ENCODE results near the gene DEDD. TPM values are rescaled to one million over a fixed set of nuclear protein-coding genes. Genes with fewer than 3 reads are reported as not detected.

DEDD gene
- total and polyA plus RNA-seq, 10 of the 15 experiments (the other 5 are each of a cell fraction or from before 2014, with no cell fraction given) = 13.6 to 33.9 (median 30.3) TPM

DNA sequence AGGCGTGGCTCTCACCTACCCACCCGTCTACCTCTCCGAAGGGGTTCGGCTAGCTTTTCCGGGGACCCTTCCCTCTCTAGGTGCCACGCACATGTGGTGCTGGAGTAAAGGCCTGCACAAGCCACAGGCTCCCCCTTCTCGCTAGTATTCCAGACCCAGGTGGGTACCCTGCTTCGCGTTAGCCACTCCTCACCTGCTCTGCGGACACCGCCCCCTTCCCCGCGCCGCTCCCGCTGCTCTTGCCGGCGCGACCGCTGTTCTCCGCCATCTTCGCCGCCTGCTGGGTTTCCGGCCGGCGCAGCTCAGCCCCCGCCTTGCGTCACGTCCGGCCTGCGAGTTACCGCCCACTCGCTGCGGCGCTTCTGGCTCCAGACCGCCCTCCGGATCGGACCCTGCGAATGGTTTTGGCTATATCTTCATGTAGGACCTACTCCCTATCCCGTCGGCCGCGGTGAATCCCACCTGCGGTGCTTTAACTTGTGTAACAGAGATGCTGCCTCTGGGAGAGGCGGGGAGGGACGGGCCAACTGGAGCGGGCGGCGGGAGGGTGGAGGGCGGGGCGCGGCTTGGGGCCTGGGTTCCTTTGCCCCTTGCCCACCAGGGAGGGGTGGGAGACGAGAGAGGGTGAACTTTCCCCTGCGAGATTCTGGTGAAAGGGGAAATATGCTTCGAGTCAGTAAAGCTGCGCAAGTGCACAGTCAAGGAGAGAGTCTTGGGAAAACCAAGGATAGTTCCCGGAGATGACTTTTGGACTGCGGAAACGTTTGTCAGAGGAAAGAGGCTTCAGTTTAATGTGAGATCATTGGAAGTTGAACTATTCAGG is 14.5 kb downstream of the DEDD start, which contains the start of the genes NIT1 and PFDN2 (continued):
- TF ChIP-seq, protein P1, sequence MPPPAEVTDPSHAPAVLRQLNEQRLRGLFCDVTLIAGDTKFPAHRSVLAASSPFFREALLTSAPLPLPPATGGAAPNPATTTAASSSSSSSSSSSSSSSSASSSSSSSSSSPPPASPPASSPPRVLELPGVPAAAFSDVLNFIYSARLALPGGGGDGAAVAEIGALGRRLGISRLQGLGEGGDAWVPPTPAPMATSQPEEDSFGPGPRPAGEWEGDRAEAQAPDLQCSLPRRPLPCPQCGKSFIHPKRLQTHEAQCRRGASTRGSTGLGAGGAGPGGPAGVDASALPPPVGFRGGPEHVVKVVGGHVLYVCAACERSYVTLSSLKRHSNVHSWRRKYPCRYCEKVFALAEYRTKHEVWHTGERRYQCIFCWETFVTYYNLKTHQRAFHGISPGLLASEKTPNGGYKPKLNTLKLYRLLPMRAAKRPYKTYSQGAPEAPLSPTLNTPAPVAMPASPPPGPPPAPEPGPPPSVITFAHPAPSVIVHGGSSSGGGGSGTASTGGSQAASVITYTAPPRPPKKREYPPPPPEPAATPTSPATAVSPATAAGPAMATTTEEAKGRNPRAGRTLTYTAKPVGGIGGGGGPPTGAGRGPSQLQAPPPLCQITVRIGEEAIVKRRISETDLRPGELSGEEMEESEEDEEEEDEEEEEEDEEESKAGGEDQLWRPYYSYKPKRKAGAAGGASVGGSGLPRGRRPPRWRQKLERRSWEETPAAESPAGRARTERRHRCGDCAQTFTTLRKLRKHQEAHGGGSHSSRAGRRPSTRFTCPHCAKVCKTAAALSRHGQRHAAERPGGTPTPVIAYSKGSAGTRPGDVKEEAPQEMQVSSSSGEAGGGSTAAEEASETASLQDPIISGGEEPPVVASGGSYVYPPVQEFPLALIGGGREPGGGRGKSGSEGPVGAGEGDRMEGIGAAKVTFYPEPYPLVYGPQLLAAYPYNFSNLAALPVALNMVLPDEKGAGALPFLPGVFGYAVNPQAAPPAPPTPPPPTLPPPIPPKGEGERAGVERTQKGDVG (CRISPR knock-in tag; IDR thresholded peaks at IDR 0.05) = no peak
- TF ChIP-seq, protein P2, sequence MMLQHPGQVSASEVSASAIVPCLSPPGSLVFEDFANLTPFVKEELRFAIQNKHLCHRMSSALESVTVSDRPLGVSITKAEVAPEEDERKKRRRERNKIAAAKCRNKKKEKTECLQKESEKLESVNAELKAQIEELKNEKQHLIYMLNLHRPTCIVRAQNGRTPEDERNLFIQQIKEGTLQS (IDR thresholded peaks at IDR 0.05; ENCODE audit: borderline replicate concordance, extremely low read depth, low read depth, low read length) = no peak
- TF ChIP-seq, protein P3, sequence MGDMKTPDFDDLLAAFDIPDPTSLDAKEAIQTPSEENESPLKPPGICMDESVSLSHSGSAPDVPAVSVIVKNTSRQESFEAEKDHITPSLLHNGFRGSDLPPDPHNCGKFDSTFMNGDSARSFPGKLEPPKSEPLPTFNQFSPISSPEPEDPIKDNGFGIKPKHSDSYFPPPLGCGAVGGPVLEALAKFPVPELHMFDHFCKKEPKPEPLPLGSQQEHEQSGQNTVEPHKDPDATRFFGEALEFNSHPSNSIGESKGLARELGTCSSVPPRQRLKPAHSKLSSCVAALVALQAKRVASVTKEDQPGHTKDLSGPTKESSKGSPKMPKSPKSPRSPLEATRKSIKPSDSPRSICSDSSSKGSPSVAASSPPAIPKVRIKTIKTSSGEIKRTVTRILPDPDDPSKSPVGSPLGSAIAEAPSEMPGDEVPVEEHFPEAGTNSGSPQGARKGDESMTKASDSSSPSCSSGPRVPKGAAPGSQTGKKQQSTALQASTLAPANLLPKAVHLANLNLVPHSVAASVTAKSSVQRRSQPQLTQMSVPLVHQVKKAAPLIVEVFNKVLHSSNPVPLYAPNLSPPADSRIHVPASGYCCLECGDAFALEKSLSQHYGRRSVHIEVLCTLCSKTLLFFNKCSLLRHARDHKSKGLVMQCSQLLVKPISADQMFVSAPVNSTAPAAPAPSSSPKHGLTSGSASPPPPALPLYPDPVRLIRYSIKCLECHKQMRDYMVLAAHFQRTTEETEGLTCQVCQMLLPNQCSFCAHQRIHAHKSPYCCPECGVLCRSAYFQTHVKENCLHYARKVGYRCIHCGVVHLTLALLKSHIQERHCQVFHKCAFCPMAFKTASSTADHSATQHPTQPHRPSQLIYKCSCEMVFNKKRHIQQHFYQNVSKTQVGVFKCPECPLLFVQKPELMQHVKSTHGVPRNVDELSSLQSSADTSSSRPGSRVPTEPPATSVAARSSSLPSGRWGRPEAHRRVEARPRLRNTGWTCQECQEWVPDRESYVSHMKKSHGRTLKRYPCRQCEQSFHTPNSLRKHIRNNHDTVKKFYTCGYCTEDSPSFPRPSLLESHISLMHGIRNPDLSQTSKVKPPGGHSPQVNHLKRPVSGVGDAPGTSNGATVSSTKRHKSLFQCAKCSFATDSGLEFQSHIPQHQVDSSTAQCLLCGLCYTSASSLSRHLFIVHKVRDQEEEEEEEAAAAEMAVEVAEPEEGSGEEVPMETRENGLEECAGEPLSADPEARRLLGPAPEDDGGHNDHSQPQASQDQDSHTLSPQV (IDR thresholded peaks at IDR 0.05) = no peak
- TF ChIP-seq RAD21 (IDR thresholded peaks at IDR 0.05; ENCODE audit: insufficient read depth, low read depth, low read length) (no peak), FOS (IDR thresholded peaks at IDR 0.05; ENCODE audit: borderline replicate concordance, extremely low read depth, insufficient read length) (no peak), FOXK2 (IDR thresholded peaks at IDR 0.05) (no peak), PAX5 (IDR thresholded peaks at IDR 0.05; ENCODE audit: borderline replicate concordance, low read depth, low read length) (no peak), MEF2B (IDR thresholded peaks at IDR 0.05; ENCODE audit: partially characterized antibody, poor library complexity, severe bottlenecking) (no peak), ZBED1 (IDR thresholded peaks at IDR 0.05; ENCODE audit: borderline replicate concordance) (peak; percentile 34; the same call in 1 of the 2 replicates), CBX5 (IDR thresholded peaks at IDR 0.05; ENCODE audit: low read depth) (no peak)
- TF ChIP-seq, protein P4, sequence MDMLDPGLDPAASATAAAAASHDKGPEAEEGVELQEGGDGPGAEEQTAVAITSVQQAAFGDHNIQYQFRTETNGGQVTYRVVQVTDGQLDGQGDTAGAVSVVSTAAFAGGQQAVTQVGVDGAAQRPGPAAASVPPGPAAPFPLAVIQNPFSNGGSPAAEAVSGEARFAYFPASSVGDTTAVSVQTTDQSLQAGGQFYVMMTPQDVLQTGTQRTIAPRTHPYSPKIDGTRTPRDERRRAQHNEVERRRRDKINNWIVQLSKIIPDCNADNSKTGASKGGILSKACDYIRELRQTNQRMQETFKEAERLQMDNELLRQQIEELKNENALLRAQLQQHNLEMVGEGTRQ (IDR thresholded peaks at IDR 0.05; ENCODE audit: borderline replicate concordance, low read depth, low read length) = no peak
- TF ChIP-seq, protein P5, sequence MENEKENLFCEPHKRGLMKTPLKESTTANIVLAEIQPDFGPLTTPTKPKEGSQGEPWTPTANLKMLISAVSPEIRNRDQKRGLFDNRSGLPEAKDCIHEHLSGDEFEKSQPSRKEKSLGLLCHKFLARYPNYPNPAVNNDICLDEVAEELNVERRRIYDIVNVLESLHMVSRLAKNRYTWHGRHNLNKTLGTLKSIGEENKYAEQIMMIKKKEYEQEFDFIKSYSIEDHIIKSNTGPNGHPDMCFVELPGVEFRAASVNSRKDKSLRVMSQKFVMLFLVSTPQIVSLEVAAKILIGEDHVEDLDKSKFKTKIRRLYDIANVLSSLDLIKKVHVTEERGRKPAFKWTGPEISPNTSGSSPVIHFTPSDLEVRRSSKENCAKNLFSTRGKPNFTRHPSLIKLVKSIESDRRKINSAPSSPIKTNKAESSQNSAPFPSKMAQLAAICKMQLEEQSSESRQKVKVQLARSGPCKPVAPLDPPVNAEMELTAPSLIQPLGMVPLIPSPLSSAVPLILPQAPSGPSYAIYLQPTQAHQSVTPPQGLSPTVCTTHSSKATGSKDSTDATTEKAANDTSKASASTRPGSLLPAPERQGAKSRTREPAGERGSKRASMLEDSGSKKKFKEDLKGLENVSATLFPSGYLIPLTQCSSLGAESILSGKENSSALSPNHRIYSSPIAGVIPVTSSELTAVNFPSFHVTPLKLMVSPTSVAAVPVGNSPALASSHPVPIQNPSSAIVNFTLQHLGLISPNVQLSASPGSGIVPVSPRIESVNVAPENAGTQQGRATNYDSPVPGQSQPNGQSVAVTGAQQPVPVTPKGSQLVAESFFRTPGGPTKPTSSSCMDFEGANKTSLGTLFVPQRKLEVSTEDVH (IDR thresholded peaks at IDR 0.05; ENCODE audit: low read depth, partially characterized antibody) = no peak
- TF ChIP-seq, protein P6, sequence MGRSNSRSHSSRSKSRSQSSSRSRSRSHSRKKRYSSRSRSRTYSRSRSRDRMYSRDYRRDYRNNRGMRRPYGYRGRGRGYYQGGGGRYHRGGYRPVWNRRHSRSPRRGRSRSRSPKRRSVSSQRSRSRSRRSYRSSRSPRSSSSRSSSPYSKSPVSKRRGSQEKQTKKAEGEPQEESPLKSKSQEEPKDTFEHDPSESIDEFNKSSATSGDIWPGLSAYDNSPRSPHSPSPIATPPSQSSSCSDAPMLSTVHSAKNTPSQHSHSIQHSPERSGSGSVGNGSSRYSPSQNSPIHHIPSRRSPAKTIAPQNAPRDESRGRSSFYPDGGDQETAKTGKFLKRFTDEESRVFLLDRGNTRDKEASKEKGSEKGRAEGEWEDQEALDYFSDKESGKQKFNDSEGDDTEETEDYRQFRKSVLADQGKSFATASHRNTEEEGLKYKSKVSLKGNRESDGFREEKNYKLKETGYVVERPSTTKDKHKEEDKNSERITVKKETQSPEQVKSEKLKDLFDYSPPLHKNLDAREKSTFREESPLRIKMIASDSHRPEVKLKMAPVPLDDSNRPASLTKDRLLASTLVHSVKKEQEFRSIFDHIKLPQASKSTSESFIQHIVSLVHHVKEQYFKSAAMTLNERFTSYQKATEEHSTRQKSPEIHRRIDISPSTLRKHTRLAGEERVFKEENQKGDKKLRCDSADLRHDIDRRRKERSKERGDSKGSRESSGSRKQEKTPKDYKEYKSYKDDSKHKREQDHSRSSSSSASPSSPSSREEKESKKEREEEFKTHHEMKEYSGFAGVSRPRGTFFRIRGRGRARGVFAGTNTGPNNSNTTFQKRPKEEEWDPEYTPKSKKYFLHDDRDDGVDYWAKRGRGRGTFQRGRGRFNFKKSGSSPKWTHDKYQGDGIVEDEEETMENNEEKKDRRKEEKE (IDR thresholded peaks at IDR 0.05) = no peak

All from GM12878 (cell line).